ENCODE data around the gene POM121L2.

The POM121L2 gene

GRCh38 chr6:27263886-27264285 is 48.2 kb downstream of the POM121L2 start:
- Histone ChIP-seq H3K27me3 (replicated peaks; ENCODE audit: control insufficient read depth, insufficient read depth, low read length, poor library complexity, severe bottlenecking) (peaks cover 19% of the 10 kb centered on the region), H3K27ac (ENCODE audit: insufficient read depth, low read length, poor library complexity, severe bottlenecking) (no peak overlapping the region), H3K4me3 (ENCODE audit: insufficient read depth, low read depth, low read length, poor library complexity, severe bottlenecking) (no peak overlapping the region), H3K4me1 (ENCODE audit: control insufficient read depth, insufficient read depth, low read length, poor library complexity, severe bottlenecking) (no peaks in the 10 kb centered on the region), H3K9me3 (ENCODE audit: control insufficient read depth, low read length) (no peaks in the 10 kb centered on the region), H3K36me3 (ENCODE audit: control insufficient read depth, insufficient read depth, low read length) (no peaks in the 10 kb centered on the region)
- no peak for DNase-seq

DNA sequence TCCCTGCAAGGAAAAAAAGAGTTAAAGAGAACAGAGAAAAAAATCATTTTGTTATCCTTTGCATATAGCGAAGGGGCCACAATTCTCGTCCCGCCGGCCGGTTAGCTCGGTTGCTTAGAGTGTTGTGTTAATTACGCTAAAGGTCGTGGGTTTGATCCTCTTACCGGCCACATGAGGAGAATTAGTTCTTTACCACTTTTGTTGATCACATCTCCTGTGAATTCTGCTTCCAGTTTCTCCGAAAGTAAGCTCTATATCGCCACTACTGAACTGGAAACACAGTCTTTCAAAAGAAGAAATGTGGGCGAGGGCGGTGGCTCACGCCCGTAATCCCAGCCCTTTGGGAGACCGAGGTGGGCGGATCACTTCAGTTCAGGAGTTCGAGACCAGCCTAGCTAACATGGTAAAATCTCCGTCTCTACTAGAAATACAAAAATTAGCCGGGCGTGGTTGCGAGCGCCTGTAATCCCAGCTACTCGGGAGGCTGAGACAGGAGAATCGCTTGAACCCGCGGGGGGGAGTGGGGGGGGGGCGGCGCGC is 51.2 kb downstream of the POM121L2 start:
- Histone ChIP-seq H3K4me3 (ENCODE audit: insufficient read depth, low read depth, low read length, poor library complexity, severe bottlenecking) (no peak overlapping the region), H3K9me3 (ENCODE audit: control insufficient read depth, low read length) (no peaks in the 10 kb centered on the region), H3K4me1 (ENCODE audit: control insufficient read depth, insufficient read depth, low read length, poor library complexity, severe bottlenecking) (no peaks in the 10 kb centered on the region), H3K27ac (ENCODE audit: insufficient read depth, low read length, poor library complexity, severe bottlenecking) (no peak overlapping the region), H3K36me3 (ENCODE audit: control insufficient read depth, insufficient read depth, low read length) (no peaks in the 10 kb centered on the region), H3K27me3 (replicated peaks; ENCODE audit: control insufficient read depth, insufficient read depth, low read length, poor library complexity, severe bottlenecking) (peaks cover 11% of the 10 kb centered on the region)
- DNase-seq, result no peak

- no peaks in the 10 kb centered on the region for H3K4me1 ChIP-seq (ENCODE audit: control insufficient read depth, insufficient read depth, low read length, poor library complexity, severe bottlenecking)
- no peak overlapping the region for H3K27ac ChIP-seq (ENCODE audit: insufficient read depth, low read length, poor library complexity, severe bottlenecking)
- no peak for DNase-seq
- no peaks in the 10 kb centered on the region for H3K36me3 ChIP-seq (ENCODE audit: control insufficient read depth, insufficient read depth, low read length)
- no peaks in the 10 kb centered on the region for H3K9me3 ChIP-seq (ENCODE audit: control insufficient read depth, low read length)
- no peak overlapping the region for H3K4me3 ChIP-seq (ENCODE audit: insufficient read depth, low read depth, low read length, poor library complexity, severe bottlenecking)
- peaks cover 11% of the 10 kb centered on the region for H3K27me3 ChIP-seq (replicated peaks; ENCODE audit: control insufficient read depth, insufficient read depth, low read length, poor library complexity, severe bottlenecking)
These were observed 51.7 kb downstream of the POM121L2 start for GRCh38 chr6:27260369-27260768.
